ENCODE measurements around the gene PRPH.
"Not testable (repeated sequence)": the region's sequence is repeated elsewhere in the genome, so short reads cannot be mapped to it uniquely, and the experiment has no call there.

Gene PRPH

GRCh38 chr12:49295082-49295936 is at the start of gene PRPH:
TSS of gene PRPH (plus strand) at chr12:49295147. CDS start at chr12:49295201, 54 bp downstream.
- no peak for DNase-seq

- no peak for DNase-seq
These were observed 43.6 kb upstream of the PRPH start for GRCh38 chr12:49251357-49251756.

GRCh38 chr12:49253033-49253623 is 41.8 kb upstream of the PRPH start:
- DNase-seq, result no peak

- DNase-seq, result not testable (repeated sequence)
These were observed 39.5 kb upstream of the PRPH start for GRCh38 chr12:49255456-49255855.

GRCh38 chr12:49255857-49256637 is 38.9 kb upstream of the PRPH start:
- DNase-seq, result no peak

GRCh38 chr12:49257508-49258184 is 37.3 kb upstream of the PRPH start:
- not testable (repeated sequence) for DNase-seq

- no peak for DNase-seq
These were observed 35.5 kb upstream of the PRPH start for GRCh38 chr12:49259452-49259851.

GRCh38 chr12:49260166-49260565 is 34.8 kb upstream of the PRPH start:
- DNase-seq, result no peak

- DNase-seq, result no peak
These were observed 34.2 kb upstream of the PRPH start for GRCh38 chr12:49260571-49261363.

- DNase-seq, result no peak
These were observed 33.2 kb upstream of the PRPH start for GRCh38 chr12:49261721-49262120.

- no peak for DNase-seq
These were observed 31.6 kb upstream of the PRPH start for GRCh38 chr12:49263400-49263763.

- DNase-seq, result no peak
These were observed 30.5 kb upstream of the PRPH start for GRCh38 chr12:49264466-49264872.

GRCh38 chr12:49264873-49265792 is 29.8 kb upstream of the PRPH start, which contains the start of gene TUBA1C:
TSS of gene TUBA1C (plus strand) at chr12:49265082. CDS start at chr12:49265182, 100 bp downstream.
- no peak for DNase-seq

- DNase-seq, result not testable (repeated sequence)
These were observed 25.8 kb upstream of the PRPH start for GRCh38 chr12:49269191-49269590.

- no peak for DNase-seq
These were observed 21.9 kb upstream of the PRPH start for GRCh38 chr12:49272790-49273725.

GRCh38 chr12:49273726-49274395 is 21.1 kb upstream of the PRPH start:
- DNase-seq, result no peak

- no peak for DNase-seq
These were observed 20.4 kb upstream of the PRPH start for GRCh38 chr12:49274396-49275069.
